Endothelial cell of umbilical vein (primary cell): ENCODE results near the gene COL13A1. TPM values are rescaled to one million over a fixed set of nuclear protein-coding genes. Genes with fewer than 3 reads are reported as not detected.

Experiments
- BruUV-seq: library from RNA; stranded (reverse); fragments of 400-500 nt; replicated peaks from 2 replicates; lab custom pipeline; 2021; lab: Mats Ljungman, UMichigan
- CTCF ChIA-PET: fragments of 300-600, 350-600 bp; sonication (Branson Sonifier 250); formaldehyde crosslinking; loops from one replicate; lab custom pipeline; 2021; ENCODE audit warnings: antibody characterized with exemption, inconsistent platforms; lab: Charles Lee
- POLR2A ChIA-PET: fragments of 300-600, 350-600 bp; sonication (Branson Sonifier 250); formaldehyde crosslinking; loops from one replicate; lab custom pipeline; 2021; ENCODE audit warnings: antibody characterized with exemption, inconsistent platforms; lab: Charles Lee
- DNase-seq: peaks from one replicate; pipeline ENCODE4 v3.0.0-alpha.2; 2011; ENCODE audit warnings: low read depth, low spot score
- FAIRE-seq: peaks from 2 replicates; lab custom pipeline; 2011; peaks lifted over from hg19 to GRCh38; lab: Jason Lieb, UNC
- H2AFZ ChIP-seq: 2 replicates; pipeline ENCODE4 v1.6.0; 2012; ENCODE audit warnings: low read depth, low read length, control low read depth, inconsistent platforms
- H3K27ac ChIP-seq: 2 replicates; pipeline ENCODE4 v1.5.1; 2011; ENCODE audit warnings: low read depth, mild to moderate bottlenecking, control low read depth, low read length, moderate library complexity; ENCODE audit not compliant: insufficient read depth
- H3K27me3 ChIP-seq, 2 experiments: 2 replicates each; pipeline versions ENCODE4 v1.6.0 to v1.6.1; 2011; ENCODE audit warnings: low read length in 2 of 2, mixed read lengths in 1 of 2; ENCODE audit not compliant: control insufficient read depth in 2 of 2, insufficient read depth in 2 of 2
- H3K36me3 ChIP-seq, 2 experiments: 2 replicates in 1 of 2; 3 replicates in 1 of 2; pipeline ENCODE4 v1.5.1; 2011; ENCODE audit warnings: low read length in 2 of 2, mild to moderate bottlenecking in 1 of 2, moderate library complexity in 1 of 2; ENCODE audit not compliant: control insufficient read depth in 2 of 2, insufficient read depth in 2 of 2; ENCODE audit errors: extremely low read depth in 1 of 2
- H3K4me1 ChIP-seq: 3 replicates; pipeline ENCODE4 v1.5.1; 2011; ENCODE audit warnings: mild to moderate bottlenecking, low read length; ENCODE audit not compliant: control insufficient read depth, insufficient read depth; ENCODE audit errors: extremely low read depth
- H3K4me2 ChIP-seq: 2 replicates; pipeline ENCODE4 v1.6.1; 2011; ENCODE audit warnings: low read length, control low read depth, mixed read lengths; ENCODE audit not compliant: insufficient read depth
- H3K4me3 ChIP-seq, 3 experiments: fragments of 200-600 bp in 1 of 3; sonication (generic), shearing (Covaris generic) in 1 of 3; replicated peaks in 1 of 3; 2 replicates each; pipeline ENCODE4 v1.5.1; 2011 to 2016; ENCODE audit warnings: control low read depth in 3 of 3, low read length in 3 of 3, mild to moderate bottlenecking in 2 of 3, inconsistent platforms in 1 of 3, low read depth in 1 of 3, moderate library complexity in 1 of 3; ENCODE audit not compliant: insufficient read depth in 1 of 3
- H3K79me2 ChIP-seq: 2 replicates; pipeline ENCODE4 v1.6.0; 2012; ENCODE audit warnings: low read length, inconsistent platforms; ENCODE audit not compliant: control insufficient read depth, insufficient read depth
- H3K9ac ChIP-seq: replicated peaks from 2 replicates; pipeline ENCODE3; 2011; ENCODE audit warnings: low read length, control low read depth; ENCODE audit not compliant: insufficient read depth; ENCODE audit errors: extremely low read depth
- H3K9me1 ChIP-seq: replicated peaks from 3 replicates; pipeline ENCODE4 v1.6.0; 2011; ENCODE audit warnings: mild to moderate bottlenecking, low read length; ENCODE audit not compliant: control insufficient read depth, insufficient read depth; ENCODE audit errors: extremely low read depth
- H3K9me3 ChIP-seq: replicated peaks from 2 replicates; pipeline ENCODE4 v1.5.1; 2012; ENCODE audit warnings: low read length, inconsistent platforms; ENCODE audit not compliant: control insufficient read depth, insufficient read depth
- H4K20me1 ChIP-seq: replicated peaks from 2 replicates; pipeline ENCODE3; 2011; ENCODE audit warnings: mild to moderate bottlenecking, low read length; ENCODE audit not compliant: control insufficient read depth, insufficient read depth; ENCODE audit errors: extremely low read depth
- CTCF ChIP-seq, 2 donors: IDR thresholded peaks; 1 replicate in 1 of 2; 2 replicates in 1 of 2; pipeline ENCODE4 v1.5.1; 2011; ENCODE audit warnings: low read length in 2 of 2, mild to moderate bottlenecking in 2 of 2, moderate library complexity in 2 of 2, control low read depth in 1 of 2, inconsistent platforms in 1 of 2, low read depth in 1 of 2; ENCODE audit not compliant: insufficient read depth in 1 of 2; ENCODE audit errors: extremely low read depth in 1 of 2
- FOS ChIP-seq: IDR thresholded peaks from 2 replicates; pipeline ENCODE4 v1.6.1; 2011; ENCODE audit warnings: mild to moderate bottlenecking, low read length, moderate library complexity, borderline replicate concordance; ENCODE audit not compliant: insufficient read depth
- GATA2 ChIP-seq: IDR thresholded peaks from 2 replicates; pipeline ENCODE4 v1.7.0; 2011; ENCODE audit warnings: low read depth, mild to moderate bottlenecking, moderate library complexity, mixed read lengths, low read length; ENCODE audit not compliant: insufficient read length, insufficient read depth
- JUN ChIP-seq: IDR thresholded peaks from 2 replicates; pipeline ENCODE4 v1.6.1; 2011; ENCODE audit warnings: borderline replicate concordance, low read depth; ENCODE audit not compliant: insufficient read length, insufficient read depth
- MYC ChIP-seq: IDR thresholded peaks from one replicate; pipeline ENCODE4 v1.6.1; 2011; ENCODE audit warnings: mild to moderate bottlenecking, low read depth, low read length
- POLR2A ChIP-seq: IDR thresholded peaks from 2 replicates; pipeline ENCODE4 v1.6.1; 2012; ENCODE audit warnings: low read depth, mild to moderate bottlenecking, control low read depth, low read length
- dilution Hi-C: fragments of 300-500 bp; cut with MboI; formaldehyde crosslinking; loops from one replicate; pipeline ENCODE4 v1.15.0; 2019; ENCODE audit warnings: low sequenced_read_pairs; ENCODE audit not compliant: extremely low pct_ligation_motif_present
- intact Hi-C: fragments of 100-400 bp; cut with micrococcal nuclease; formaldehyde crosslinking; loops from one replicate; pipeline ENCODE4 v1.10.0; 2022
- polyA plus RNA-seq, 4 experiments: library from polyadenylated mRNA; depleted of rRNA in 3 of 4; stranded (reverse) in 3 of 4; unstranded in 1 of 4; fragments of >200 nt; gene quantifications; 2 replicates each; pipeline versions ENCODE4 v1.2.1 to v1.2.3, GENCODE V29; 2011 to 2012; ENCODE audit warnings: missing spikeins in 1 of 4
- total RNA-seq: library from RNA; stranded (reverse); gene quantifications from 2 replicates; pipeline ENCODE4 v1.2.3, GENCODE V29; 2021

The COL13A1 gene
- total and polyA plus RNA-seq, 2 donors (not counting 3 experiments of a cell fraction or from before 2014, with no cell fraction given) = 21.4 to 47.5 TPM

GRCh38 chr10:69949770-69950169, 148.1 kb downstream of the COL13A1 start:
- no peak overlapping the region for H3K4me3 ChIP-seq
- ChIA-PET POLR2A (no interaction called here), CTCF (interaction anchor here (1.4 to 1.7 kb wide), 2 partner anchors 9 to 11 kb away, joined by 4 to 5 read pairs; no protein-coding TSS in a partner anchor)
- H3K27ac ChIP-seq = no peak overlapping the region
- no peak overlapping the region for H3K4me2 ChIP-seq
- H3K79me2 ChIP-seq = no peaks in the 10 kb centered on the region
- TF ChIP-seq JUN (no peak), MYC (no peak)
- no peaks in the 10 kb centered on the region for H3K9me1 ChIP-seq
- no peak overlapping the region for H2AFZ ChIP-seq
- peaks cover 0 to 3% of the 10 kb centered on the region in 2 experiments for H3K36me3 ChIP-seq
- no peaks in the 10 kb centered on the region for H3K9me3 ChIP-seq
- no peak overlapping the region for H3K9ac ChIP-seq
- dilution Hi-C loops (no loop called here), intact Hi-C loops (loop anchor here (10.0 kb wide), 1 partner anchor 415 kb away; no protein-coding TSS in a partner anchor)
- no peak for DNase-seq
- no peaks in the 10 kb centered on the region for H3K4me1 ChIP-seq
- H3K27me3 ChIP-seq = no peaks in the 10 kb centered on the region
- FAIRE-seq = no peak
- BruUV-seq = no TSS peak
- no peaks in the 10 kb centered on the region for H4K20me1 ChIP-seq

GRCh38 chr10:69951658-69952057, 150.0 kb downstream of the COL13A1 start:
- FAIRE-seq (no peak), DNase-seq (no peak)
- H3K27ac ChIP-seq = no peak overlapping the region
- no peaks in the 10 kb centered on the region for H3K9me3 ChIP-seq
- ChIA-PET CTCF (interaction anchor here (3.5 kb wide), 1 partner anchor 165 kb away, joined by 13 read pairs; no protein-coding TSS in a partner anchor), POLR2A (no interaction called here)
- H3K27me3 ChIP-seq = no peaks in the 10 kb centered on the region
- H3K36me3 ChIP-seq = peaks cover 0 to 3% of the 10 kb centered on the region in 2 experiments
- H3K4me1 ChIP-seq = no peaks in the 10 kb centered on the region
- dilution Hi-C loops = no loop called here
- H2AFZ ChIP-seq = no peak overlapping the region
- no peaks in the 10 kb centered on the region for H3K79me2 ChIP-seq
- no peaks in the 10 kb centered on the region for H3K9me1 ChIP-seq
- BruUV-seq = no TSS peak
- no peak overlapping the region for H3K4me2 ChIP-seq
- no peak overlapping the region for H3K9ac ChIP-seq
- no peaks in the 10 kb centered on the region for H4K20me1 ChIP-seq
- intact Hi-C loops = loop anchor here (10.0 kb wide), 1 partner anchor 413 kb away; no protein-coding TSS in a partner anchor
- no peak overlapping the region for H3K4me3 ChIP-seq
- no peak for TF ChIP-seq FOS
- no peak for TF ChIP-seq JUN
- TF ChIP-seq CTCF (IDR thresholded peaks at IDR 0.05; ENCODE audit: extremely low read depth in 1 of 2, insufficient read depth in 1 of 2, low read depth in 1 of 2, low read length in 2 of 2) = no peak
- TF ChIP-seq POLR2A = no peak
- TF ChIP-seq GATA2 = no peak
